ENCODE results near the gene FBXO34.

The FBXO34 gene

DNA sequence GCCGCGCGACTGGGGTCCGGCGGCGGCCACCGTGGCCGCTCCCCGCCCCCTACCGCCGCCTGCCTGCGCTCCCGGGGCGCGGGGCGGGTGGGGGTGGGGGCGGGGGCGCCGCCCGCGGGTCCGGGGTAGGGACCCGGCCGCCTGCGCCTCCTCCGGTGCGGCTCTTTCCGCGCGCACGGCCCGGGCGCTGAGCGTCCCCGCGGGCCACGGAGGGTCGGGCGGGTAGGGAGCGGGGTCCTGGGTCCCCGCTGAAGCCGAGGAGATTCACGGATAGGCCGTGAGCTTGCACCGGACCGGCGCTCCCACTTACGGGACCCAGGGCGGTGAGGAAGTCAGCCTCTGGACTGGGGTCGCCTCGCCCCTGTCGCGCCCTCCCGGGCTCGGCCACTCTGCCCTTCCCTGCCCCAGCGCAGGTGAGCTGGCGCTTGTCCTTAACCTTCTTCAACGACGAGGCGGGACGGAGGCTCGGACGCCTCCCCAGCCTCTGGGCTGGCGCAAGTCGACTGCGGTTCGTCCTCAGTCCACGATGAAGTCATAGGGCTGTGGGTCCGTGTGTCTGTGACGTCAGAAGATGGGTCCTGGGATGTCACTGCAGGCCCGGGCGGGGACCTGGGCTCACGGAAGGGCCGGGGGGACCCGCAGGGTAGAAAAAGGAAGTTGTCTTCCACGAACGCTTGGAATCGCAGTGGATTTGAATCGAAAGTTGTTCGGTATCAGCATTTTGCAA, 514 bp downstream of the FBXO34 start:
- ATAC-seq (ENCODE audit: insufficient read depth, low read depth) (peak; percentile 45), DNase-seq (peak; percentile 65)
- peak overlapping the region; percentile 86 for H3K9ac ChIP-seq (ENCODE audit: low read depth, low read length)
- peak overlapping the region; percentile 72 for H3K4me2 ChIP-seq (ENCODE audit: insufficient read depth, low read length)
- peak overlapping the region; percentile 87 for H2AFZ ChIP-seq (ENCODE audit: low read depth, low read length)
- peak overlapping the region; percentile 86 for H3K27ac ChIP-seq (ENCODE audit: low read length)
- H3K27me3 ChIP-seq (ENCODE audit: insufficient read depth, low read length, poor library complexity): no peaks in the 10 kb centered on the region
- H3K9me3 ChIP-seq (ENCODE audit: insufficient read depth, low read length, severe bottlenecking): no peaks in the 10 kb centered on the region
- H3K36me3 ChIP-seq (ENCODE audit: insufficient read depth, low read length): no peaks in the 10 kb centered on the region; the same call in 1 of the 2 replicates
- peak overlapping the region; percentile 58 to 92; a peak in 3 of 4 replicates for H3K4me3 ChIP-seq (ENCODE audit: low read depth in 1 of 2, low read length in 2 of 2)
- H4K20me1 ChIP-seq (ENCODE audit: insufficient read depth, low read length): peaks cover 22% of the 10 kb centered on the region
- H3K4me1 ChIP-seq (ENCODE audit: insufficient read depth, low read length): peaks cover 36% of the 10 kb centered on the region
- TF ChIP-seq, protein P1, sequence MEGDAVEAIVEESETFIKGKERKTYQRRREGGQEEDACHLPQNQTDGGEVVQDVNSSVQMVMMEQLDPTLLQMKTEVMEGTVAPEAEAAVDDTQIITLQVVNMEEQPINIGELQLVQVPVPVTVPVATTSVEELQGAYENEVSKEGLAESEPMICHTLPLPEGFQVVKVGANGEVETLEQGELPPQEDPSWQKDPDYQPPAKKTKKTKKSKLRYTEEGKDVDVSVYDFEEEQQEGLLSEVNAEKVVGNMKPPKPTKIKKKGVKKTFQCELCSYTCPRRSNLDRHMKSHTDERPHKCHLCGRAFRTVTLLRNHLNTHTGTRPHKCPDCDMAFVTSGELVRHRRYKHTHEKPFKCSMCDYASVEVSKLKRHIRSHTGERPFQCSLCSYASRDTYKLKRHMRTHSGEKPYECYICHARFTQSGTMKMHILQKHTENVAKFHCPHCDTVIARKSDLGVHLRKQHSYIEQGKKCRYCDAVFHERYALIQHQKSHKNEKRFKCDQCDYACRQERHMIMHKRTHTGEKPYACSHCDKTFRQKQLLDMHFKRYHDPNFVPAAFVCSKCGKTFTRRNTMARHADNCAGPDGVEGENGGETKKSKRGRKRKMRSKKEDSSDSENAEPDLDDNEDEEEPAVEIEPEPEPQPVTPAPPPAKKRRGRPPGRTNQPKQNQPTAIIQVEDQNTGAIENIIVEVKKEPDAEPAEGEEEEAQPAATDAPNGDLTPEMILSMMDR (IDR thresholded peaks at IDR 0.05; ENCODE audit: borderline replicate concordance, extremely low read depth, low read length, poor library complexity, severe bottlenecking): no peak
- TF ChIP-seq EZH2 (IDR thresholded peaks at IDR 0.05; ENCODE audit: borderline replicate concordance, low read depth, low read length, severe bottlenecking): no peak
- H3K79me2 ChIP-seq (ENCODE audit: insufficient read depth, low read length): peaks cover 53% of the 10 kb centered on the region

DNA sequence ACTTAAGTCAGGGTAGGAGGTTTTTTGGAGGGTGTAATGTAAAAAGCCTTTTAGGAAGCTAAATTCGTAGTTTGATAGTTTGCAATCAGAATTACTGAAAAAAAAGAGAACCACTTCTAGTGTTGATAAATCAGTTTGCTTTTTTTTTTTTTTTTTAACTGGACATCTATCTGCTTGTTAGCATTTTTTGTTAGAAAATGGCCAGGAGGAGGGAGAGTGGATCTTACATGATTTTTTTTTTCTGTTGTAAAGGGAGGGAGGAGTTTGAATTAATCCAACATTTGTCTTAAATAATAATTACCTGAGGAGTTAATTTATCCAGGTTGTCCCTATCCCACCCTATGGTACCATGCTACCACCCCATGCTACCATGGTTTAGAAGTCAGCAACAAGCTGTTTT, 1.2 kb downstream of the FBXO34 start:
- DNase-seq (no peak), ATAC-seq (ENCODE audit: insufficient read depth, low read depth) (no peak)
- H3K27me3 ChIP-seq (ENCODE audit: insufficient read depth, low read length, poor library complexity): no peaks in the 10 kb centered on the region
- H3K4me3 ChIP-seq (ENCODE audit: low read depth in 1 of 2, low read length in 2 of 2): peak overlapping the region; percentile 58 to 92; a peak in 3 of 4 replicates
- H3K36me3 ChIP-seq (ENCODE audit: insufficient read depth, low read length): no peaks in the 10 kb centered on the region; the same call in 1 of the 2 replicates
- H3K27ac ChIP-seq (ENCODE audit: low read length): peak overlapping the region; percentile 86
- H3K4me2 ChIP-seq (ENCODE audit: insufficient read depth, low read length): peak overlapping the region; percentile 70
- peaks cover 22% of the 10 kb centered on the region for H4K20me1 ChIP-seq (ENCODE audit: insufficient read depth, low read length)
- peaks cover 43% of the 10 kb centered on the region for H3K4me1 ChIP-seq (ENCODE audit: insufficient read depth, low read length)
- TF ChIP-seq, protein P1 (IDR thresholded peaks at IDR 0.05; ENCODE audit: borderline replicate concordance, extremely low read depth, low read length, poor library complexity, severe bottlenecking): no peak
- no peak for TF ChIP-seq EZH2 (IDR thresholded peaks at IDR 0.05; ENCODE audit: borderline replicate concordance, low read depth, low read length, severe bottlenecking)
- no peaks in the 10 kb centered on the region for H3K9me3 ChIP-seq (ENCODE audit: insufficient read depth, low read length, severe bottlenecking)
- peak overlapping the region; percentile 80 for H2AFZ ChIP-seq (ENCODE audit: low read depth, low read length)
- peaks cover 59% of the 10 kb centered on the region for H3K79me2 ChIP-seq (ENCODE audit: insufficient read depth, low read length)
- H3K9ac ChIP-seq (ENCODE audit: low read depth, low read length): peak overlapping the region; percentile 86

DNA sequence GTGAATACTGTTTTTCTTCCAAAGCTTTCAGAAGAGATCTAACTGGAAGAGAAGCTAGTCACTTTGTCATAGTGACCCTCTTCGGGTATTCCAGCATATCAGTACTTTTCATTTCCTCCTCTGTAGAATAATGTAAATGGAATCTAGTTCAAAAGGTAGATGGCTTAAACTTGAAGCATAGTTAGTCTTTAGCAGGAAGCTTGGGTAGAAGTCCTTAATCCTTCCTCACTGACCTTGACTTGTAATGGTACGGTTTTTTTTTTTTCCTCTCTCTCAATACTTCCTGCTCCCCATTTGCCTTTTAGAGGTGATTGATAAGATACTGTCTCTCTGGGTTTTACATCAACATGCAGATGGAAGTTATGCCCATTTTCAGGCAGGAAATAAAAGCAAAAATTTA, 1.7 kb downstream of the FBXO34 start:
- H3K27me3 ChIP-seq (ENCODE audit: insufficient read depth, low read length, poor library complexity): no peaks in the 10 kb centered on the region
- H3K27ac ChIP-seq (ENCODE audit: low read length): peak overlapping the region; percentile 4; the same call in 1 of the 2 replicates
- H3K4me1 ChIP-seq (ENCODE audit: insufficient read depth, low read length): peaks cover 48% of the 10 kb centered on the region
- H3K9ac ChIP-seq (ENCODE audit: low read depth, low read length): peak overlapping the region; percentile 86
- H3K4me2 ChIP-seq (ENCODE audit: insufficient read depth, low read length): peak overlapping the region; percentile 70
- H4K20me1 ChIP-seq (ENCODE audit: insufficient read depth, low read length): peaks cover 28% of the 10 kb centered on the region
- no peak for DNase-seq
- ATAC-seq (ENCODE audit: insufficient read depth, low read depth): no peak
- H3K79me2 ChIP-seq (ENCODE audit: insufficient read depth, low read length): peaks cover 64% of the 10 kb centered on the region
- no peaks in the 10 kb centered on the region for H3K9me3 ChIP-seq (ENCODE audit: insufficient read depth, low read length, severe bottlenecking)
- no peak for TF ChIP-seq EZH2 (IDR thresholded peaks at IDR 0.05; ENCODE audit: borderline replicate concordance, low read depth, low read length, severe bottlenecking)
- TF ChIP-seq, protein P1 (IDR thresholded peaks at IDR 0.05; ENCODE audit: borderline replicate concordance, extremely low read depth, low read length, poor library complexity, severe bottlenecking): no peak
- peak overlapping the region; percentile 1 to 92; a peak in 2 of 4 replicates for H3K4me3 ChIP-seq (ENCODE audit: low read depth in 1 of 2, low read length in 2 of 2)
- H3K36me3 ChIP-seq (ENCODE audit: insufficient read depth, low read length): peaks cover 1% of the 10 kb centered on the region; the same call in 1 of the 2 replicates
- no peak overlapping the region for H2AFZ ChIP-seq (ENCODE audit: low read depth, low read length)
